GM21390 (cell line): ENCODE results near the gene RBM4B.

Source experiments
- ATAC-seq: cut with Tn5 transposase; IDR thresholded peaks from one replicate; pipeline ENCODE4 v1.9.1; 2021; ENCODE audit not compliant: unreplicated experiment

The RBM4B gene

DNA sequence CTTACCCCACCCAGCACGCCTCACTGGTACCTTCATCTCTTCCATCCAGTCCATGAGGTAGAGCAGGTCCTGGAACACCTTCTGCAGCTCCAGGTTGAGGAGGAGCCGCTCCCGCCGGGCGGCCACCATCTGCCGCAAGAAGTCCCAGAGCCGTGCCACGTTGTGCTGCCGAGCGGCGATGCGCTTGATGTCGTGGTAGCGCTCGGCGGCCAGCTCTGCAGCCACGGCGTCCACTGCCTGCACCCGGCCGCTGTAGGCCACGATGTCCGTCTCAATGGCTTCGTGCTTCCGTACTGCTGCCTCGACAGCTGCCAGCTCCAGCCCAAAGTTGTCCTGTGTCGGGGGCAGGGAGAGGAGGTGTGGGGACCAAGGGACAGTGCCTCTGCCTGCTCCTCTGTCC lies 29.8 kb upstream of the RBM4B start:
- no peak for ATAC-seq

GRCh38 chr11:66706989-66707388 lies 29.3 kb upstream of the RBM4B start:
- no peak for ATAC-seq

DNA sequence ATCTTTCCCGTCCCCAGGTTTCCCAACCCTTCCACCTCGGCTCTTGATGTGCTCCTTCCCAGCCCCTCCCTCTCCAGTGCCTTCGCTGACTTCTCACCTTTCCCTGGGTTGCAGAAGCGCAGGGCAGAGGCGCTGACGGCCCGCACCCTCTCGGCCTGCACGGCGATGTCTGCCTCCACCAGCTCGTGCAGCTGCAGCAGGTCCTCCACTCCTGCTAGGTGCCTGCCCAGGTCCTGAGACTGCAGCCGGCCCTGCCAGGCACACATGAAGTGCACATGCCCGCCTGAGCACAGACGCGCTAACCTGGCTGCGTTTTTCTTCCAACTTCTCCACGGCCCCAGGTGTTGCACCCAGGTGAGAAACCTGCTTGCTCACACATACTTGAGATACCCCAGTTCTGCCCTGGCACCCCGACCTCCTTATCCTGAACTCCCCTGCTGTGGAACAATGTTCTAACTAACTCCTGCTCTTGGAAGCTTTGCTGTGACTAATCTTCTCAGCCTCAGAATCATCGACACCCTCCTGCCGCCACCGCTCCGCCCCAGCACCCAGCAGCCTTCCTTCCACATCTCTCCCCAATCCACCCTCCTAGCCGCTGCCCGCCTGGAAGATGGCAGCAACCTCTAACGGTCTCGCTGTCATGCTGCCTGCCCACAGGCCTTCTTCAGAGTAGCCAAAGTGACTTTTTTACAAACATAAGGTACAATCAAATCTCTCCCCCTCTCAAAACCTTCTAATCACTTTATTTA lies 28.1 kb upstream of the RBM4B start:
- ATAC-seq, result no peak

DNA sequence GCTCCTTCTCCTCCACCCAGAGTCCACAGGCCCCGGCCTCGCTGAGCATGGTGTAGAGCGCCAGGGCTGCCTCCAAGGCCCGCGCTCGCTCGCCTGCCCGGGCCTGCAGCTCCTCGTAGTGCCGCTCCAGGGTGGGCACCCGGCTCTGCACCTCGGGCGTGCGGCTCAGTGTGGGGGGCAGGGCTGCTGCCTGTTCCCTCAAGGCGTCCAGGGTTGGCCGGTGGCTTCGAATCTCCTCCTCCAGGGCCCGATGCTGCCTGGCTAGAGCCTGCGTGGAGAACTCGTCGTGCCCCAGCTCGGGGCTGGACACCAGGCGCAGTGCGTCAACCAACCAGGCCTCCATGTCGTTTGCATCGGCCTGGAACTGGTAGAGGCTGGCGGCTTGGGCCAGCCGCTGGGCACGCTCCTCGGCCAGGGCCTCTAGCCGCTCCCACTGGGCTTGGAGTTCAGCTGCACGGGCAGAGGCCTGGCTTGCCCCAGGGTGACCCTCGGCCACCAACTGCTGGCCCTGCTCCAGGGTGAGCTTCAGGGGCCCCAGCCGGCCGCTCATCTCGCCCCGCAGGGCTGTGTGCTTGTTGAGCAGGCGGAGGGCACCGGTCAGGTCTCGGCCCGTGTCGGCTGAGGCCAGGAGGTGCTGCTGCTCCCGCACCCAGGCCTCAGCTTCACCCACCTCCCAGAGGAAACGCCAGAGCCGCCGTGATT lies 27.1 kb upstream of the RBM4B start:
- ATAC-seq, result no peak

- ATAC-seq, result no peak
Measured at GRCh38 chr11:66701432-66702240, 23.9 kb upstream of the RBM4B start.

GRCh38 chr11:66700742-66701141 lies 23.1 kb upstream of the RBM4B start:
- ATAC-seq, result no peak

DNA sequence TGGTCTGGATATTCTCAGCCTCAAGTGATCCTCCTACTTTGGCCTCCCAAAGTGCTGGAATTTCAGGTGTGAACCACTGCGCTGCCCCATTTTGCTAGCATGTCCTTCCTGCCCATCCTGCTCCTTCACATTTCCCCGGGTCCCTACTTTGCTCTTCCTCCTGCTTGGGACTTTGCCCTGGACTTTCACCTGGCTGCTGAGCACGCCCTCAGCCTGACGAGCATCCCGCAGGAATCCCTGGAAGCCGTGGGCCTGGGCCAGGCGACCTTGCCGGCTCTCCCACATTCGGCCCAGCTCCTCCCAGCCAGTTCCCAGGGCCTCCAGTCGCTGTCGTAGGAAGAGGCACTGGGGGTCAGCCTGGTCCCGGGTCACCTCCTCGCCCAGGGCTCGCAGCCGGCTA lies 22.6 kb upstream of the RBM4B start:
- ATAC-seq, result no peak

DNA sequence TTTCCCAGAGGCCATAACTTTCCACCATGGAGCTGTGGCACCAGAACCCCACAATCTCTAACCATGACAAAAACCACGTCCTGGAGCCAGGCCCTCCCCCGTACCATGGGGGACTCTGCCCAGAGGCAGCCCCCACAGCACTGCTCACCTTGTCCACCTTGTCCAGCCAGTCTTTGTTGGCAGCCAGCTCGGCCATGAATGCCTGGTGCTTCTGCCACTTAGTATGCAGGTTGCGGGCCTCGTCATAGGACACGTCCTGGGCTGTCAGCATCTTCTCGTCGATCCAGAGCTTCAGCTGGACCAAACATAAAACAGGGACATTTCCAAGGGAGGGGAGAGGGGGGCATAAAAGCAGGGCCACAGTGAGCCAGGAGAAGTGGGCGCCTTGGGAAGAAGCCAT lies 20.8 kb upstream of the RBM4B start:
- ATAC-seq, result no peak

DNA sequence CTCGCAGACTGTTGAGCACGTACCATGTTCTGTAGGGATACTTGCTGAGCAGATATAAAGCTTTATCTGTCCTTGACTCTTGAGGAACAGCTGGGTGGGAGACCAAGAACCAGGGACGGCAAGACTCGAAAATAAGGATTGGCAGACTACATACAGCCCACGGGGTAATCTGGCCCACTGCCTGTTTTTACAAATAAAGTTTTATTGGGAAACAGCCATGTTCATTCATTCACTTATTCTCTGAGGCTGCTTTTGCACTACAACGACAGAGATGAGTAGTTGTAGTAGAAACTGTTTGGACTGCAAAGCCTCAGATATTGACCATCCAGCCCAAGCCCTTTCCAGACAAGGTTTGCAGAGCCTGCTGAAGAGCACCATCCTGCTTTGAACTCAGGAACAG lies 20.3 kb upstream of the RBM4B start:
- ATAC-seq, result no peak

- no peak for ATAC-seq
Measured at GRCh38 chr11:66696146-66696545, 18.5 kb upstream of the RBM4B start.

DNA sequence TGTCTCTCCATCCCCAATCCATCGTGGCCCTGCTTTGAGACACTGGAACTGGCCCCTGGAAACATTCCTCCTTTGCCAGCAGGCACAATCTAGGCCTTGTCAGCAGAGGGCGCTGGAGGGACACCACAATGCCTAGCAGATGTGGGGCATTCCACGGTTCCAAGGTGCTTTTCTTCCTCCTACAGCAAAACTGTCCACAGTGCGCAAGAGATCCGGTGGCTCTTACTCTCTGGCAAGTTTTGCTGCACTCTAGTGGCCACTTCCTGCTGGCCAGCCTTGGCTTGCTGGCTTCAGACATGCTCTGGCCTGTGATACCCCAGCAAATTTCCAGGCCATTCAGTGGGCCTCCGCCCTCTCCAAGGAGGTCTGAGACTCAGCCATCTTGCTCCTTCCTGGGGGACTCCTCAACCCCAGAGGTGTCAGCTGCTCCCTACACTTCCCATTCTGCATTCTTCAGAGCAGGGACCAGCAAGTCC lies 17.1 kb upstream of the RBM4B start:
- ATAC-seq, result no peak

DNA sequence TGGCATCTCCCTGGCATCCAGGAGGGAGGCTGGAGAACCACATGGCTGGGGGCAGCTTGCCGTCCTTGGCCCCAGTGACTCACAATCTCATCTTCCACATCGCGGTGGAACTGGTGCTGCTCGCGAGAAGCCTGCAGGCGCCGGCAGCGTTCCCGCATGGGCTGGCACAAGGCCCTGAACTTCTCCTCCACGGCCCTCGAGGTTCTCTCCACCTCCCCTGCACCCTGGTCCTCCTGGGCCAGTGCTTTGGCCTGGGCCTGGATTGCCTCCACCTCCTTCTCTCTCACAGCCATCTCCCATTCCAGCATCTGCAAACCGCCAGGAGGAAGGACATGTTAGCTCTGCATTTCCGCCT lies 16.3 kb upstream of the RBM4B start:
- ATAC-seq, result no peak

DNA sequence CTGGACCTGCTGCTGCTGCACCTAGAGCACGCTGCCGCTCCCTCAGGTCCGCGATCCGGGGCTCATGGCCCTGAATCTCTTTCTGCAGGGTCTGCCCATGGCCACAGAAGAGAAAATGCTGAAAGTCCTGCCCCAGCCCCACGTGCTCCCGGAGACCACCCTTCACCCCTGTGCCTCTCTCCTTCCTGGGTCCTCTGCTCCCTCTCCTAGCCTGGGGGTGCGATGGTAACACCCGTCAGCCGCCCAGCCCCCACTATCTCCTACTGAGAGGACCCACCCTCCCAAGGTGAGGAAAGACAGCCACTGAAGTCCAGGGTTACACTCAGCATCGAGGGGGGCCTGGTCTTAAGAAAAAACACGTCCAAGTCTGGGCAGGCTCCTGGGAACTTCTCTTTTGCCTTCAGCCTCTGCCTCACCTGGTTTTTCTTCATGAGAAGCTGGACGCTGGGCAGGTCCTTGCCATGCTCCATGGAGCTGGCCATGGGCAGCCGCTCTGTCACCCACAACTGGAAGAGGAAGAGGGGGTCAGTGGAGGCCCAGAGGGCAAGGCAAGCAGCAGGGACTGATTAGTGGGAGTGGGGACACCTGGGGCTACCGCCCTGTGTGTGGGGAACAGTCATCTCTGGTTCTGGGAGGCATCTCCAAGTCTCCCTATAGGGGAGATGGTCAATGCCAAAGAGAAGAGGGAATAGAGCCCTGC lies 15.8 kb upstream of the RBM4B start:
- ATAC-seq, result no peak

DNA sequence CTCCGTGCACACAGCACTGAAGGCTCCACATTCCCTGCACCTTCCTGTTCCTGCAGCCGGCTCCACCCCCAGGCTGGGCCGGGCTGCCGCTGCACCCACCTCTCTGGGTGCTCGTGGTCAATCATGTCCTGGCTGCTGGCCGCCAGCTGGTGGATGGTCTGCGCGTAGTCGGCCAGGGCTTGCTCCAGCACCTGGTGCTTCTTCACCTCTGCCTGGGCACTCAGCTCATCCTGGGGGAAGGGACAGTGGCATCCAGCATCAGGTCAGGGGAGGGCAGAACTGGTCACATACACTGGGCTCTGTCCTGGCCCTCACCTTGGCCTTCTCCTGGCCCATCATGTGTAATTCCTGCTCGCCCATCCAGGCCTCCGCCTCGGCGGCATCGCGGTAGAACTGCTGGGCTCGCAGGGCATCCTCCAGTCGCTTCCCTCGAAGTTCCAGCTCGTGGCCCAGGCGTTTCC lies 15.2 kb upstream of the RBM4B start:
- no peak for ATAC-seq

GRCh38 chr11:66692446-66692845 lies 14.8 kb upstream of the RBM4B start:
- ATAC-seq, result no peak

DNA sequence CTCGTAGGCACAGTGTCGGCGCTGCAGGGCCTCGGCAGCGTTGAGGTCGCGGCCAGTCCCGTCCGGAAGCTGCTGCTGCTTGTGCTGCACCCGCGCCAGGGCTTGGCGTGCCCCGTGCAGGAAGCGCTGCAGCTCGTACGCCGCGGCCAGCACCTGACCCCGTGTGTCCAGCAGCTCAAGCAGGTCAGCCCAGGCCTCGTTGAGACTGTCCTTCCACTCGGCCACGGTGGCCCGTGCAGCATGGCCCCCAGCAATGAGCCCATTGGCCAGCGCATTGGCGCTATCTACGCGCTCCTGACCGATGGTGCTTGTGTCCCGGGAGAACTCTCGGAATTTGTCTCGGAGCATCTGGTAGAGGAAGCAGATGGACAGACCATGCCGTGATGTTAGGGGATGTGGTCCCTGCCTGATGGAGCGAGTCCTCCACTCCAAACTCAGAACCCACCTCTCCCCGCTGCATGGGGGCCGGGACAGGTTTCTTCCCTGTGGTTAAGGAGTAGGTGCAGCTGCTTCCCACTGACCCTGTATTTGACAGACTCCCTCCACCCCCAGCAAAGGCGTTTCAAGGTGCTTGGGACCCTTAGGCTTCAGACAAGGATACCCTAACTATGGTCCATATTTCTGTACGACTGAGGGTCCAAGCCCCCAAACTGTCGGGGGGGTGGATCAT lies 13.8 kb upstream of the RBM4B start:
- no peak for ATAC-seq

DNA sequence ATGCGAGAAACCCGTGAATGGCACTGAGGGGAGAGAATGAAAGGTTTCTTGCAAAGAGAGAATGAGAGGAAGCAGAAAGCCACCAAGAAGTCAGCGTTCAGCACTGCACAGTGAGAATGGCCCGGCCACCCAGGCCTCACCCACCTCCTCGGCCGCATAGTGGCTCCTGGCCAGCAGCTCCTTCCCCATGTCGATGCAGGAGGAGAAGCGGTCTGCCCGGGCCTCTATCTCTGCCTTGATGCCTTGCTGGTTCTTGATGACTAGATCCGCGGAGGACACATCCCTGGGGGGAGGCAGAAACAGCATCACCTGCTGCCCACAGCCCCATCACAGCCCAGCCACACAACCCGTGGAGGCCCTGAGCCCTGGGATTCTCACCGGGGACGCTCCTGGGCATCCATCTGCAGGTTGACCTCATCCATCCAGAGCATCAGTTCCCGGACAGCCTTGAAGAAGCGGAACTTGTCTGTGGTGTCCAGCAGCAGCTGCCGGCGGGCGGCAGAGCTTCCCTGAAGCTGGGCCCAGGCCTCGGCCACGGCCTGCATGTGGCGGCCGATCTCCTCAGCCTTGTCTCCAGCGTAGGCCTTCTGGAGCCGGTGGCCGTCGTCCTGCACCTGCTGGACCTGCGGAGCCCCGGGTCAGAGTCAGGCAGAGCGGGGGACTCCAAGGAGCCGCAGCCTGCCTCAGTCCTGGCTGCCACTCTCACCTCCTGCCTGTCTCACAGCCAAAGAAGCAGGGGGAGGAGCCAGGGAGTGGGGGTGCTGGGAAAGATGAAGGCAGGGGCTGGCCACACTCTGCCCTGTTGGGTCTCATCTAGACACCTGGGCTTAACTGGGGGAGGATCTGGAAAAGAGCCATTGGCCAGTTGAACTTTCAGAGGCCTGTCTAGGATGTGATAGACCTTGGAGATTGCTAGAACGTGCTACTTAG lies 12.2 kb upstream of the RBM4B start:
- no peak for ATAC-seq

DNA sequence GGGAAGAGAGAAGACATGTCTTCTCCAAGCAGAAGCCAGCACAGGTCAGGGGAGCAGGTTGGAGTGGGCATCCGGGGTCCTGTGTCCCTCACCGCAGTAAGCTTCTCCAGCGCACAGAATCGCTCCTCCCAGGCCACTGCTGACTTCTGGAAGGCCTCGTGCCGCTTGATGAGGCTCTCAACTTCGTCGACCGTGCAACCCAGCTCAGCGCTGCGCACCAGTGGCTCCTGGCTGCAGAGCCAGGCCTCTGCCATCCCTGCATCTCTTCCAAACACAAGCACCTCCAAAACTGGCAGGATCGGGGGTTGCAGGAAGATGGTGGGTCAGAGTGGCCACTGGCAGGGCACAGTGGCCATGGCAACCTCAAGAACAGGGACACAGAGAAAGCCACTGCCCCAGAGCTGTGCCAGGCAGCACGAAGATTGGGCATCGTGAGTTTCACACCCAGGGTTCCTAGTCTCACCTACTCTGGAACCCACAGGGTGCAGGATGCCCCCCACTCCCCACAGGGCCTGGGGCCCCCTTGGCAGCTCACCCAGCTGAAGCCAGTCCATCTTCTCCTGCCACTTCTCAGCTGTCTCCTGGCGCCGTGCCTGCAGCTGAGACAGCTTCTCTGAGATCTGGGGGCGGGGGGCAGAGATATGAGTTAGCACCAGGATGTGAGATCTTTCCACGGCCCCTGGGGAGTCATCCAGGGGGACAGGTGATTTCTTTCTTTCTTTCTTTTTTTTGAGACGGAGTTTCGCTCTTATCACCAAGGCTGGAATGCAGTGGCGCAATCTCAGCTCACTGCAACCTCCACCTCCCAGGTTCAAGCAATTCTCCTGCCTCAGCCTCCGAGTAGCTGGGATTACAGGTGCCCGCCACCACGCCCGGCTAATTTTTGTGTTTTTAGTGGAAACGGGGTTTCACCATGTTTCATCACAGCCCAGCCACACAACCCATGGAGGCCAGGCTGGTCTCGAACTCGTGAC lies 11.2 kb upstream of the RBM4B start:
- no peak for ATAC-seq
